VCaP (cell line): ENCODE data around the gene FALEC.

Experiments used
- H3K27ac ChIP-seq: fragments of 450-650 bp; 2 replicates; pipeline ENCODE4 v1.5.1; 2017
- CTCF ChIP-seq: fragments of 450-650 bp; conservative IDR thresholded peaks from 2 replicates; pipeline ENCODE4 v1.5.1; 2017; ENCODE audit warnings: mild to moderate bottlenecking, moderate library complexity

Gene FALEC

GRCh38 chr1:150566589-150567340, 51.2 kb downstream of the FALEC start:
- no peak for TF ChIP-seq CTCF
- peak overlapping the region; percentile 97 for H3K27ac ChIP-seq

- no peak for TF ChIP-seq CTCF
- H3K27ac ChIP-seq = peak overlapping the region; percentile 97
Observed at GRCh38 chr1:150567341-150567716, 51.8 kb downstream of the FALEC start.

- H3K27ac ChIP-seq = peak overlapping the region; percentile 97
- TF ChIP-seq CTCF = no peak
Observed at GRCh38 chr1:150567717-150568593, 52.4 kb downstream of the FALEC start.

GRCh38 chr1:150568594-150568966, 53.0 kb downstream of the FALEC start:
- TF ChIP-seq CTCF = no peak
- peak overlapping the region; percentile 97 for H3K27ac ChIP-seq

- no peak for TF ChIP-seq CTCF
- peak overlapping the region; percentile 97 for H3K27ac ChIP-seq
Observed at GRCh38 chr1:150572918-150573647, 57.5 kb downstream of the FALEC start.

GRCh38 chr1:150573648-150574071, 58.1 kb downstream of the FALEC start:
- H3K27ac ChIP-seq = peak overlapping the region; percentile 97

GRCh38 chr1:150574260-150575071, 58.9 kb downstream of the FALEC start:
- TF ChIP-seq CTCF = no peak
- H3K27ac ChIP-seq = peak overlapping the region; percentile 97
